Mucosa of rectum (tissue), 2 donors: ENCODE measurements around the gene CLSTN1.
"Not testable (repeated sequence)": the region's sequence is repeated elsewhere in the genome, so short reads cannot be mapped to it uniquely, and the experiment has no call there.

Experiments
- H3K27ac ChIP-seq, 2 donors: one replicate each; pipeline ENCODE4 v1.7.0; 2013; ENCODE audit warnings: inconsistent platforms in 2 of 2, low read depth in 2 of 2, low read length in 2 of 2
- H3K27me3 ChIP-seq, 2 donors: one replicate each; pipeline ENCODE4 v1.7.0; 2013; ENCODE audit warnings: low read length in 2 of 2; ENCODE audit not compliant: control insufficient read depth in 2 of 2, insufficient read depth in 2 of 2
- H3K36me3 ChIP-seq, 2 donors: one replicate each; pipeline ENCODE4 v1.7.0; 2013; ENCODE audit warnings: low read length in 2 of 2; ENCODE audit not compliant: control insufficient read depth in 2 of 2, insufficient read depth in 2 of 2
- H3K4me1 ChIP-seq, 2 donors: one replicate each; pipeline ENCODE4 v1.7.0; 2013; ENCODE audit warnings: low read length in 2 of 2, mild to moderate bottlenecking in 1 of 2; ENCODE audit not compliant: control insufficient read depth in 2 of 2, insufficient read depth in 2 of 2
- H3K4me3 ChIP-seq, 2 donors: one replicate each; pipeline ENCODE4 v1.7.0; 2013; ENCODE audit warnings: low read length in 2 of 2
- H3K9ac ChIP-seq, 2 donors: one replicate each; pipeline ENCODE4 v1.7.0; 2013; ENCODE audit warnings: low read length in 2 of 2, low read depth in 1 of 2, mild to moderate bottlenecking in 1 of 2
- H3K9me3 ChIP-seq, 2 donors: one replicate each; pipeline ENCODE4 v1.7.0; 2013; ENCODE audit warnings: low read length in 2 of 2; ENCODE audit not compliant: control insufficient read depth in 2 of 2
- donor health status: healthy.
- donor health status: Normal muscosa, but diverticular disease.

Gene CLSTN1

DNA sequence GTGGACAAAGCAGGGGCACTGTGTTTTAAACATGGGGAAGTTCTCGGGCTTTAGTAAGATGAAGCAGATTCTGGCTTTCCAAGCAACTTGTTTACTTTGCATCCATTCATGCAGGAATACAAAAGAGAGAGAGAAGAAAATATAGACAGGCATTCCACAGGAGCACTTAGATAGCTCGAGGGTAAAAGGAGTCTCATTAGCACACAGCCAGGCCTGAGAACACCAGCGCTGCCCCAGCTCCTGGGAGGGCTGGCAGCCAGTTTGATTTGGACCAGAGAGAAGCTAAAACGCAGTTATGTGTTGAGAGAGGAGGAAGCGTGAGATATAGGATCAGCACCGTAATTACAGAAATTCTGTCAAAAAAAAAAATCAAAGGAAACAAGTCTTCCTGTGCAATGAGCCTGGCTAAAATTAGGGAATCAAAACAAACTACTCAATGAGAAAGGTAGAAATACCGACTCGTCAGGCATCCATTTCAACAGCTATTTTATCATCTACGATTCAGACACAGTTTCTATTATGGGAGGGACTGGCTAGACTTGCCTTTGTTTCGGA, 68.2 kb downstream of the CLSTN1 start:
- no peaks in the 10 kb centered on the region for H3K4me1 ChIP-seq
- no peaks in the 10 kb centered on the region for H3K9me3 ChIP-seq
- H3K27me3 ChIP-seq, result no peaks in the 10 kb centered on the region
- no peak overlapping the region for H3K9ac ChIP-seq
- H3K27ac ChIP-seq, result no peak overlapping the region
- H3K36me3 ChIP-seq, result peaks cover 21 to 32% of the 10 kb centered on the region in 2 donors
- no peak overlapping the region for H3K4me3 ChIP-seq

DNA sequence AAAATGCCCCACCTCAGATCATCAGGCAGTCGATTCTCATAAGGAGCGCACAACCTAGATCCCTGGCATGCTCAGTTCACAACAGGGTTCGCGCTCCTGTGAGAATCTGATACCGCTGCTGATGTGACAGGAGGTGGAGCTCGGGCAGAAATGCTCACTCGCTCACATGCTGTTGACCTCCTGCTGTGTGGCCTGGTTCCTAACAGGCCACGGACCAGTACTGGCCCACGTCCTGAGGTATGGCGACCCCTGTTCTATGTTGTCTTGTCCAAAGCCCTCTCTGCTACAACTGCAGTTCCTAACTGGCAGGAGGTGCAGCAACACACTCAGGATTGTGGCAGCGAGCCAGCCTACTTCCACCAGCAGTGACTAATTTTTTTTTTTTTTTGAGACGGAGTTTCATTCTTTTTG, 70.6 kb downstream of the CLSTN1 start:
- H3K4me1 ChIP-seq, result no peaks in the 10 kb centered on the region
- H3K27me3 ChIP-seq, result no peaks in the 10 kb centered on the region
- no peak overlapping the region for H3K9ac ChIP-seq
- peaks cover 37 to 48% of the 10 kb centered on the region in 2 donors for H3K36me3 ChIP-seq
- no peaks in the 10 kb centered on the region for H3K9me3 ChIP-seq
- no peak overlapping the region for H3K4me3 ChIP-seq
- H3K27ac ChIP-seq, result no peak overlapping the region

DNA sequence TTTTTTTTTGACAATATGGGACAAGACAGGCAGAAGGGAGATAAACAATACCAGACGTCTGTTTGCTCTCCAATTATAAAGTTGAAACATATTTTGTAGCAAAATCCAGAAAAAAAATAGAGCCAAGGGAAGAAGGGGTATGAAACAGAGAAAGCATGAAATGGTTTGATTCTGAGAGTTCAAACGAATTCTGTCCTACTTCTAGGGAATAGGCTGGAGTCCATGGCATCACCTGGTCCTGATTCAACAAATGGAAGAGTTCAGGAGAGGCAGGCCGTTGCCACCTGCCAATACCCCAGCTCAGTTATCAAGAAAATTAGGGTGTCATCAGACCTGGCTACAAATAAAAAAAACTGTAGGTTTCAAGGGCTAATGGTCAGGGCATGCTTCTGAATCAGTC, 71.8 kb downstream of the CLSTN1 start:
- Histone ChIP-seq H3K27me3 (no peaks in the 10 kb centered on the region), H3K9ac (no peak overlapping the region), H3K27ac (no peak overlapping the region), H3K4me1 (no peaks in the 10 kb centered on the region), H3K36me3 (peaks cover 37 to 50% of the 10 kb centered on the region in 2 donors), H3K9me3 (no peaks in the 10 kb centered on the region), H3K4me3 (no peak overlapping the region)

DNA sequence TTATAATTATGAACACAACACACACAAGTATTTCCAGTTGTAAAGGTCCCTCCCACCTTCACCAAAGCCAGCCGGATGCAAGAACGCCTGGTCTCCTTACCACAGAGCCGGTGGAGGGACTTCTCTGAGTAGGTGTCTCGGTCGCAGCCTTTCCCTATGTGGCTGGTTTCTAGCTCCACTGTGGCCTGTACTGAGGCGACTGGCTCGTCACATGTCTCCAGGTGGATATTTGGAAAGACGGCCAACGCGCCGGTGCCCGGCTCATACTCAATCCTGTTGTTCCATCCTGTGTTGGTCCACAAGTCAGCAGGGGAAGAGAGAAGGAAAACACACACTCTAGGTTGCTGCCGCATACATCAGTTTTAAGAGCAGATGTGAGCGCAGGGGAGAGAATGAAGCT, 74.4 kb downstream of the CLSTN1 start:
- peaks cover 40 to 57% of the 10 kb centered on the region in 2 donors for H3K36me3 ChIP-seq
- H3K9ac ChIP-seq, result no peak overlapping the region
- H3K27ac ChIP-seq, result no peak overlapping the region
- no peaks in the 10 kb centered on the region for H3K4me1 ChIP-seq
- H3K27me3 ChIP-seq, result no peaks in the 10 kb centered on the region
- no peak overlapping the region for H3K4me3 ChIP-seq
- no peaks in the 10 kb centered on the region for H3K9me3 ChIP-seq

DNA sequence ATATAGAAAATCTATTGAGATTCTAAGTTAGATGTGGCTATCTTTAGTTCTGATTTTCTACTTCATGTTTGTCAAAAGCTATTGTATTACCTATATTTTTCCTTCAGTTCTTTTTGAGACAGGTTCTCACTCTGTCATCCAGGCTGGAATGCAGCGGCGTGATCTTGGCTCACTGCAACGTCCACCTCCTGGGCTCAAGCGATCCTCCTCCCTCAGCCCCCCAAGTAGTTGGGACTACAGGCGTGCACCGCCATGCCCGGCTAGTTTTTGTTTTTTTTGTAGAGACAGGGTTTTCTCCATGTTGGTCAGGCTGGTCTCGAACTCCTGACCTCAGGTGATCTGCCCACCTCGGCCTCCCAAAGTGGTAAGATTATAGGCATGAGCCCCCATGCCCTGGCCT, 75.4 kb downstream of the CLSTN1 start:
- peaks cover 45 to 62% of the 10 kb centered on the region in 2 donors for H3K36me3 ChIP-seq
- H3K4me1 ChIP-seq, H3K9me3 ChIP-seq, H3K27me3 ChIP-seq, H3K27ac ChIP-seq, H3K9ac ChIP-seq, H3K4me3 ChIP-seq: not testable (repeated sequence)

DNA sequence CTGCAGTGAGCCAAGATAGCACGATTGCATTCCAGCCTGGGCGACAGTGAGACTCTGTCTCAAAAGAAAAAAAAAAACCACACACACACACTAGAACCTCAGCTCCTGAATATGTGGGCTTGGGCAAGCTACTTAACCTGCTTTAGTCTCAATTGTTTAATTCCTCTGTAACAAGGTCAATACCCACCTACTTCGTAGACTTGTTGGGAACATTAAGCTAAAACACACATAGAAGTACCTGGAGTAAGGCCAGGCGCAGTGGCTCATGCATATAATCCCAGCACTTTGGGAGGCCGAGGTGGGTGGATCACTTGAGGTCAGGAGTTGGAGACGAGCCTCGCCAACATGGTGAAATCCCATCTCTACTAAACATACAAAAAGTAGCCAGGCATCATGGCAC, 77.1 kb downstream of the CLSTN1 start:
- no peaks in the 10 kb centered on the region for H3K4me1 ChIP-seq
- no peak overlapping the region for H3K9ac ChIP-seq
- H3K27ac ChIP-seq, result no peak overlapping the region
- no peaks in the 10 kb centered on the region for H3K9me3 ChIP-seq
- H3K36me3 ChIP-seq, result peaks cover 44 to 63% of the 10 kb centered on the region in 2 donors
- H3K4me3 ChIP-seq, result no peak overlapping the region
- no peaks in the 10 kb centered on the region for H3K27me3 ChIP-seq

DNA sequence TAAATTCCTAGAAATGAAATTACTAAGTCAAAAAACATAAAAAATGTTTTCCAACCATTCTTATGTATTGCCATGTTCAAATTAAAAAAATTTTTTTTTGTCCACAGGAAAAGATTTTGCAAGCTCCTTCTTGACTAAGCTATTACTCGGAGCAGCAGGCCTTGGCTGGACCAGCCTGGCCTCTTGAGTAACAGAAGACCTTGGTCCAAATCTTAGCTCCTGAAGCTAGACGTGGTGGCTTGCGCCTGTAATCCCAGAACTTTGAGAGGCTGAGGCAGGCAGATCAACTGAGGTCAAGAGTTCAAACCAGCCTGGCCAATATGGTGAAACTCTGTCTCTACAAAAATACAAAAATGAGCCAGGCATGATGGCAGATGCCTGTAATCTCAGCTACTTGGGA, 77.6 kb downstream of the CLSTN1 start:
- no peaks in the 10 kb centered on the region for H3K27me3 ChIP-seq
- no peaks in the 10 kb centered on the region for H3K4me1 ChIP-seq
- no peak overlapping the region for H3K4me3 ChIP-seq
- H3K9me3 ChIP-seq, result no peaks in the 10 kb centered on the region
- peaks cover 43 to 61% of the 10 kb centered on the region in 2 donors for H3K36me3 ChIP-seq
- H3K27ac ChIP-seq, result no peak overlapping the region
- no peak overlapping the region for H3K9ac ChIP-seq

DNA sequence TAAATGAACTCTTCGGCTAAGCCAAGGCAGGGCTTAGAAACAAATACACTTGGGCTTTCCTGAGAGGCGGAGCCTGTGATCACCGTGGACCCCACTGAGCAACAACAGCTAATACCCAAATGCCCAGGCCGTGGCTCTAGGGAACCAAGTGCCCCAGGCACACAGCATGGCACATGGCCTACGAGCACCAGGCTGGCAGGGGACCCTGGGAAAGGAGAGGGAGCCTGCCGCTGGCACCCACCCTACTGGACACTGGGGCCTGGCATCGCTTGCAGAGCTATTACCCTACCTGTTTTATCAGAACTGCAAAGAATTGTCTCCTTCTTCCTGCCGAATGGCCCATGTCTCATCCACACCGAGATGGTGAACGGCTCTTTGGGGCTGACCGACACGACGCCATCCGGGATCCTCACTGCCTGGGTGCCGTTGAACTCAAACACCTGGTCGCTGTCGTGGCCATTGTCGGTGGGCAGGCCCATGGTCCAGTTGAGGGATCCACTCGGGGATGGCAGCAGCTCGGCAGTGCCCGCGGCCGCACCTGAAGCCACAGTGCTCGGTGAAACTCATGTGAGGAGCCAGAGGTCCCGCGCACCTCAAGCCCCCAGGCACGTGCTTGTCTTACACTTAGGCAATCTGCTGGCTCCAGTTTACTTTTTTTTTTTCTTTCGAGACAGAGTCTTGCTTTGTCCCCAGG, 79.5 kb downstream of the CLSTN1 start:
- Histone ChIP-seq H3K27ac (no peak overlapping the region), H3K9me3 (no peaks in the 10 kb centered on the region), H3K4me1 (no peaks in the 10 kb centered on the region), H3K27me3 (no peaks in the 10 kb centered on the region), H3K36me3 (peaks cover 46 to 61% of the 10 kb centered on the region in 2 donors), H3K4me3 (no peak overlapping the region), H3K9ac (no peak overlapping the region)

DNA sequence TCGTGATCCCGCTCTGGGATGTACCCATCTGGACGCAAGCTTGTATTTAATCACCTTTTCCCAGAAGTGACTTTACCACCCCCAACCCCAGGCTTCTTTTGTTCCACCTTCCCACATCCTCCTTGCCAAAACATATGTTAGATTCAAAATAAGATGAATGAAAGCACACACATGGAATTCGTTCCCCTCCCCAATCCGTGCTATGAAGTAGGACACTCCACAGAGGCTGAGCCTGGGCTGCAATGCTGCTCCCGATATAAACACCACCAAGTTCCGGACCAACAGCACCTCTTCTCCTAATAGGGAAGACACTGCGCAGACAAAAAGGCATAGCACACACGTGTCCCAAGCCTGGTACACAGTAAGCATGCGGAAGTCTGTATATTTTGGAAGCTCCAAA, 86.1 kb downstream of the CLSTN1 start:
- no peaks in the 10 kb centered on the region for H3K4me1 ChIP-seq
- no peak overlapping the region for H3K9ac ChIP-seq
- no peak overlapping the region for H3K4me3 ChIP-seq
- no peak overlapping the region for H3K27ac ChIP-seq
- H3K36me3 ChIP-seq, result peaks cover 73 to 79% of the 10 kb centered on the region in 2 donors
- H3K27me3 ChIP-seq, result no peaks in the 10 kb centered on the region
- no peaks in the 10 kb centered on the region for H3K9me3 ChIP-seq

DNA sequence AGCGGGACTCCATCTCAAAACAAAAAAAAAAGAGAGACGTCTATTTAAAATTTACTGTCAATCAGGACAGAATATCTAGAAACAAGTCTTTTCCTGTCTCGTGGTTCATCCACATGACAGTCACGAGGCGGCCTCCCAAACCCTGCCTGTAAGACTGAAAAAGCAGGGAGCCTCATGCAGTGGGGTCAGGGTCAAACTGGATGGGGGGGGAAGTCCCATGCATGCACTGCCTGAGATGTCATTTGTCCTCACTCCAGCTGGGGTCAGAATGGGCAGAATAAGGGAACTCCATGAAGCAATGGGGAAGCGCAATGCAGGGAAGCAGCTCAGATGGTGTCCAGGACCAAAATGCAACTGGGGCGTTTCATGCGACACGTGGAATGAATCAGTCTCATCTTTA, 86.7 kb downstream of the CLSTN1 start:
- Histone ChIP-seq H3K4me1 (no peaks in the 10 kb centered on the region), H3K9ac (no peak overlapping the region), H3K36me3 (peaks cover 77 to 84% of the 10 kb centered on the region in 2 donors), H3K4me3 (no peak overlapping the region), H3K27ac (no peak overlapping the region), H3K9me3 (no peaks in the 10 kb centered on the region), H3K27me3 (no peaks in the 10 kb centered on the region)
